B cell (primary cell): ENCODE data around the gene AADAT. TPM values are rescaled to one million over a fixed set of nuclear protein-coding genes. Genes with fewer than 3 reads are reported as not detected.

Experiments used
- ATAC-seq: fragments of 200-7000 bp; cut with Tn5 transposase; one replicate; pipeline ENCODE4 v1.10.0; 2021; ENCODE audit warnings: low read depth, mild to moderate bottlenecking, moderate number of reproducible peaks, moderate library complexity
- CTCF ChIA-PET: fragments of 350-600 bp; sonication (Branson Sonifier 250); formaldehyde crosslinking; loops from one replicate; lab custom pipeline; 2021; ENCODE audit warnings: antibody characterized with exemption, inconsistent platforms; lab: Charles Lee
- POLR2A ChIA-PET: fragments of 350-600 bp; sonication (Branson Sonifier 250); formaldehyde crosslinking; loops from one replicate; lab custom pipeline; 2021; ENCODE audit warnings: antibody characterized with exemption; lab: Charles Lee
- DNase-seq: peaks from one replicate; pipeline ENCODE4 v3.0.0; 2013
- H2AFZ ChIP-seq: 2 replicates; pipeline ENCODE4 v1.6.1; 2012; ENCODE audit warnings: mild to moderate bottlenecking, low read depth, low read length; ENCODE audit not compliant: insufficient read depth, poor library complexity, severe bottlenecking
- H3K27ac ChIP-seq, 2 donors: 1 replicate in 1 of 2; 2 replicates in 1 of 2; pipeline ENCODE4 v1.5.1; 2012 to 2013; ENCODE audit warnings: low read length in 2 of 2, mild to moderate bottlenecking in 2 of 2, moderate library complexity in 1 of 2
- H3K27me3 ChIP-seq, 4 experiments: fragments of 200-600 bp in 1 of 4; sonication (generic) in 1 of 4; replicated peaks in 1 of 4; 1 replicate in 2 of 4; 2 replicates in 2 of 4; pipeline versions ENCODE4 v1.6.1 to v1.7.0; 2013 to 2016; ENCODE audit warnings: low read length in 3 of 4, mild to moderate bottlenecking in 2 of 4, mixed read lengths in 1 of 4, moderate library complexity in 1 of 4; ENCODE audit not compliant: insufficient read depth in 4 of 4, control insufficient read depth in 3 of 4; ENCODE audit errors: control extremely low read depth in 1 of 4
- H3K36me3 ChIP-seq, 2 experiments: replicated peaks in 1 of 2; 1 replicate in 1 of 2; 2 replicates in 1 of 2; pipeline versions ENCODE4 v1.6.1 to v1.7.1; 2013; ENCODE audit warnings: low read length in 1 of 2; ENCODE audit not compliant: insufficient read depth in 2 of 2, control insufficient read depth in 1 of 2; ENCODE audit errors: control extremely low read depth in 1 of 2, extremely low read depth in 1 of 2
- H3K4me1 ChIP-seq, 2 donors: fragments of 200-600 bp in 1 of 2; sonication (generic) in 1 of 2; 1 replicate in 1 of 2; 2 replicates in 1 of 2; pipeline versions ENCODE4 v1.5.1 to v1.6.1; 2013 to 2017; ENCODE audit warnings: low read length in 2 of 2; ENCODE audit not compliant: control insufficient read depth in 2 of 2, insufficient read depth in 2 of 2
- H3K4me2 ChIP-seq: replicated peaks from 2 replicates; pipeline ENCODE3; 2012; ENCODE audit warnings: mild to moderate bottlenecking, low read depth, low read length; ENCODE audit not compliant: poor library complexity, severe bottlenecking
- H3K4me3 ChIP-seq, 5 experiments: fragments of 200-600 bp in 1 of 5; sonication (generic) in 1 of 5; 1 replicate in 3 of 5; 2 replicates in 2 of 5; pipeline versions ENCODE4 v1.5.1 to v1.7.0; 2011 to 2016; ENCODE audit warnings: low read length in 4 of 5, mild to moderate bottlenecking in 4 of 5, low read depth in 2 of 5, control low read depth in 1 of 5, moderate library complexity in 1 of 5; ENCODE audit not compliant: insufficient read depth in 1 of 5; ENCODE audit errors: control extremely low read depth in 1 of 5, extremely low read depth in 1 of 5
- H3K79me2 ChIP-seq: fragments of 200-600 bp; sonication (generic); one replicate; pipeline ENCODE4 v1.6.0; 2016; ENCODE audit warnings: low read length; ENCODE audit not compliant: control insufficient read depth, insufficient read depth
- H3K9ac ChIP-seq: fragments of 200-600 bp; sonication (generic); 2 replicates; pipeline ENCODE4 v1.6.1; 2017; ENCODE audit warnings: mild to moderate bottlenecking, low read length, moderate library complexity
- H3K9me3 ChIP-seq, 3 donors: one replicate each; pipeline versions ENCODE4 v1.6.1 to v1.7.1; 2013; ENCODE audit warnings: low read length in 2 of 3; ENCODE audit not compliant: control insufficient read depth in 2 of 3, insufficient read depth in 1 of 3; ENCODE audit errors: control extremely low read depth in 1 of 3
- H4K20me1 ChIP-seq: 2 replicates; pipeline ENCODE4 v1.6.0; 2012; ENCODE audit warnings: mild to moderate bottlenecking, low read length; ENCODE audit not compliant: insufficient read depth, control insufficient read depth, poor library complexity, severe bottlenecking
- H3K27ac Mint-ChIP-seq: one replicate; pipeline ENCODE4 v1.8.0; 2021; ENCODE audit warnings: mixed read lengths
- H3K27me3 Mint-ChIP-seq: one replicate; pipeline ENCODE4 v1.8.0; 2021; ENCODE audit warnings: mixed read lengths
- H3K4me1 Mint-ChIP-seq: one replicate; pipeline ENCODE4 v1.8.0; 2021; ENCODE audit warnings: mixed read lengths
- H3K4me3 Mint-ChIP-seq: one replicate; pipeline ENCODE4 v1.8.0; 2021; ENCODE audit warnings: mixed read lengths
- H3K9me3 Mint-ChIP-seq: one replicate; pipeline ENCODE4 v1.8.0; 2022; ENCODE audit warnings: mixed read lengths; ENCODE audit not compliant: insufficient read depth
- CTCF ChIP-seq: fragments of 200-600 bp; IDR thresholded peaks from one replicate; pipeline ENCODE4 v1.8.0; 2022; ENCODE audit warnings: antibody characterized with exemption, mild to moderate bottlenecking
- EZH2 ChIP-seq: IDR thresholded peaks from 2 replicates; pipeline ENCODE4 v1.6.1; 2012; ENCODE audit warnings: borderline replicate concordance, low read depth, mild to moderate bottlenecking, moderate library complexity, low read length; ENCODE audit not compliant: insufficient read depth, poor library complexity, severe bottlenecking
- WGBS: methylation state at CpG from one replicate; pipeline ENCODE4 v1.1.5; 2013; ENCODE audit warnings: missing lambda C conversion rate; ENCODE audit not compliant: insufficient coverage; 5-methylcytosine and 5-hydroxymethylcytosine counted together
- intact Hi-C: fragments of 100-400 bp; cut with micrococcal nuclease; formaldehyde crosslinking; loops from one replicate; pipeline ENCODE4 v1.10.0; 2022
- polyA plus RNA-seq: library from polyadenylated mRNA; depleted of rRNA; stranded (reverse); fragments of >200 nt; gene quantifications from 2 replicates; pipeline ENCODE4 v1.2.3, GENCODE V29; 2012
- total RNA-seq, 2 donors: library from RNA; stranded (reverse); fragments of 120-200 nt in 1 of 2; gene quantifications; 1 replicate in 1 of 2; 2 replicates in 1 of 2; pipeline versions ENCODE4 v1.2.3 to v1.2.4, GENCODE V29; 2013 to 2022

Gene AADAT
- total and polyA plus RNA-seq, 2 donors (not counting 1 experiment from before 2014, with no cell fraction given), result not detected

- ChIA-PET CTCF (no interaction called here), POLR2A (no interaction called here)
- no peak overlapping the region for H3K4me2 ChIP-seq
- no peaks in the 10 kb centered on the region for H3K4me1 ChIP-seq
- Mint-ChIP-seq H3K4me1 (no peaks in the 10 kb centered on the region), H3K27ac (no peak overlapping the region), H3K9me3 (no peaks in the 10 kb centered on the region), H3K4me3 (no peak overlapping the region), H3K27me3 (no peaks in the 10 kb centered on the region)
- TF ChIP-seq EZH2 (no peak), CTCF (no peak)
- ATAC-seq, result no peak
- H2AFZ ChIP-seq, result no peak overlapping the region
- WGBS, result 93% methylated on average over 9 of the region's 9 CpGs
- H3K9me3 ChIP-seq, result peaks cover 1 to 13% (median 6%) of the 10 kb centered on the region in 3 donors
- DNase-seq, result no peak
- no peaks in the 10 kb centered on the region for H3K27me3 ChIP-seq
- H4K20me1 ChIP-seq, result no peaks in the 10 kb centered on the region
- H3K36me3 ChIP-seq, result no peaks in the 10 kb centered on the region
- H3K4me3 ChIP-seq, result no peak overlapping the region
- H3K79me2 ChIP-seq, result no peaks in the 10 kb centered on the region
- intact Hi-C loops, result no loop called here
- H3K9ac ChIP-seq, result no peak overlapping the region
- no peak overlapping the region for H3K27ac ChIP-seq
Measured at GRCh38 chr4:170128219-170128804, 38.6 kb upstream of the AADAT start.

- H3K4me1 Mint-ChIP-seq, result no peaks in the 10 kb centered on the region
- H3K9me3 ChIP-seq, result peaks cover under 1 to 10% (median 1%) of the 10 kb centered on the region in 3 donors
- ATAC-seq (no peak), DNase-seq (no peak)
- no peaks in the 10 kb centered on the region for H3K27me3 ChIP-seq
- no peaks in the 10 kb centered on the region for H3K27me3 Mint-ChIP-seq
- 96% methylated on average over 7 of the region's 10 CpGs for WGBS
- no peak overlapping the region for H3K9ac ChIP-seq
- H3K27ac ChIP-seq, result no peak overlapping the region
- no peak overlapping the region for H3K27ac Mint-ChIP-seq
- no peaks in the 10 kb centered on the region for H3K9me3 Mint-ChIP-seq
- intact Hi-C loops, result no loop called here
- H3K4me2 ChIP-seq, result no peak overlapping the region
- H4K20me1 ChIP-seq, result no peaks in the 10 kb centered on the region
- no peak overlapping the region for H3K4me3 Mint-ChIP-seq
- H3K79me2 ChIP-seq, result no peaks in the 10 kb centered on the region
- H2AFZ ChIP-seq, result no peak overlapping the region
- no peaks in the 10 kb centered on the region for H3K36me3 ChIP-seq
- POLR2A ChIA-PET, result no interaction called here
- no peak overlapping the region for H3K4me3 ChIP-seq
- CTCF ChIA-PET, result interaction anchor here (0.9 kb wide), 1 partner anchor 10 kb away, joined by 3 read pairs; no protein-coding TSS in a partner anchor
- H3K4me1 ChIP-seq, result no peaks in the 10 kb centered on the region
- TF ChIP-seq EZH2 (no peak), CTCF (no peak)
Measured at GRCh38 chr4:170127758-170128157, 38.0 kb upstream of the AADAT start.
